Measurements from ENCODE around the gene STARD13. TPM values are rescaled to one million over a fixed set of nuclear protein-coding genes. Genes with fewer than 3 reads are reported as not detected.

Gene STARD13
- polyA plus RNA-seq, 1 donor (not counting 4 experiments of a cell fraction or from before 2014, with no cell fraction given) = 11.9 TPM

DNA sequence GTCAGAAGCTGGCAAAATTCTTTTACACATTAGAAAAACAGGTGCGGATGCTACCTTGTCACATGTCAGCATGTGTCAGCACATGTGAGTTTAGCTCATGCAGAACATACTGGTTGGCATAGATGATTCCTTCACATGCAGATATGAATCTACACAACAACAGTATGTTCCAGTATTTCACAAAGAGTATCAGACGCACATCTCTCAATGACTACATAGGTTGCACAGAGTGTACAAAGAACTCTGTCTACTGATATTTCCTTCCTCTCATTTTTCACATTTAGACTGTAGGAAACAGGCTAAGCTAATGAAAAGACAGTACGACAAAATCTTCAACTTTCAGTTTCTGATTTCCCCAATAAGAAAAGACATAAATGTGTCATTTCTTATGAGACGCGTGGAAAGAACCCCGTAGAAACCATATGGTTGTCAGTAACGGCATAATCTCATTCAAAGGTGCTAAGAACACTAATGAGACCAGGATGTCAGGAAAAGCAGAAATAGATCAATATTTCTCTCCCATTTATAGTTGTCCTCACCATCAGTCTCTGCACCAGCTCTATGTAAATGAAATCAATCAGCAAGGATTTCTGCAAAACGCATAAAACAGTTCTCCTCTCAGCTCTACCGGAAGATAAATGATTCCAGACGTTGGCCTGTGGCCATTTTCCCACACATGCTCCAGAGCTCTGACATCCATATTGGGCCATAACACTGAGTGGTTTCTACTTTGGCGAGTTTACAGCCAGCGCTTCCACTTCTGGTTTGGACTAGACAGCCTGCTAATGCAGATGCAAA, 81.2 kb downstream of the STARD13 start:
- dilution Hi-C loops (cut with MboI; ENCODE audit: extremely low pct_ligation_motif_present, low sequenced_read_pairs) = no loop called here
- H3K4me2 ChIP-seq (ENCODE audit: control insufficient read depth, extremely low read depth, insufficient read depth, low read depth, low read length) = no peak overlapping the region
- peaks cover 0 to 3% of the 10 kb centered on the region in 2 experiments for H3K36me3 ChIP-seq (ENCODE audit: control insufficient read depth in 2 of 2, extremely low read depth in 1 of 2, insufficient read depth in 2 of 2, low read length in 2 of 2)
- no peaks in the 10 kb centered on the region for H3K27me3 ChIP-seq (ENCODE audit: control insufficient read depth, extremely low read depth, insufficient read depth, low read length)
- no peak overlapping the region for H3K9ac ChIP-seq (ENCODE audit: control insufficient read depth, extremely low read depth, insufficient read depth, low read length)
- FAIRE-seq (no peak), DNase-seq (ENCODE audit: low read depth, low spot score) (no peak)
- H3K79me2 ChIP-seq (ENCODE audit: control insufficient read depth, insufficient read depth, low read length) = peaks cover 30% of the 10 kb centered on the region
- peaks cover 2% of the 10 kb centered on the region for H3K9me1 ChIP-seq (ENCODE audit: control insufficient read depth, extremely low read depth, insufficient read depth, low read length)
- H3K9me3 ChIP-seq (ENCODE audit: control insufficient read depth, low read depth, low read length) = no peaks in the 10 kb centered on the region
- no peak overlapping the region for H3K27ac ChIP-seq (ENCODE audit: control insufficient read depth, insufficient read depth, low read length)
- TF ChIP-seq, protein P1, sequence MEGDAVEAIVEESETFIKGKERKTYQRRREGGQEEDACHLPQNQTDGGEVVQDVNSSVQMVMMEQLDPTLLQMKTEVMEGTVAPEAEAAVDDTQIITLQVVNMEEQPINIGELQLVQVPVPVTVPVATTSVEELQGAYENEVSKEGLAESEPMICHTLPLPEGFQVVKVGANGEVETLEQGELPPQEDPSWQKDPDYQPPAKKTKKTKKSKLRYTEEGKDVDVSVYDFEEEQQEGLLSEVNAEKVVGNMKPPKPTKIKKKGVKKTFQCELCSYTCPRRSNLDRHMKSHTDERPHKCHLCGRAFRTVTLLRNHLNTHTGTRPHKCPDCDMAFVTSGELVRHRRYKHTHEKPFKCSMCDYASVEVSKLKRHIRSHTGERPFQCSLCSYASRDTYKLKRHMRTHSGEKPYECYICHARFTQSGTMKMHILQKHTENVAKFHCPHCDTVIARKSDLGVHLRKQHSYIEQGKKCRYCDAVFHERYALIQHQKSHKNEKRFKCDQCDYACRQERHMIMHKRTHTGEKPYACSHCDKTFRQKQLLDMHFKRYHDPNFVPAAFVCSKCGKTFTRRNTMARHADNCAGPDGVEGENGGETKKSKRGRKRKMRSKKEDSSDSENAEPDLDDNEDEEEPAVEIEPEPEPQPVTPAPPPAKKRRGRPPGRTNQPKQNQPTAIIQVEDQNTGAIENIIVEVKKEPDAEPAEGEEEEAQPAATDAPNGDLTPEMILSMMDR (optimal IDR thresholded peaks at IDR 0.05 in 1 of 3, IDR thresholded peaks at IDR 0.05 in 1 of 3, conservative IDR thresholded peaks at IDR 0.05 in 1 of 3; ENCODE audit: extremely low read depth in 1 of 3, insufficient read depth in 2 of 3, low read length in 3 of 3) = no peak
- TF ChIP-seq EZH2 (IDR thresholded peaks at IDR 0.05; ENCODE audit: low read length) = no peak
- peaks cover 29% of the 10 kb centered on the region for H3K4me1 ChIP-seq (ENCODE audit: control insufficient read depth, extremely low read depth, insufficient read depth, low read length)
- no peaks in the 10 kb centered on the region for H4K20me1 ChIP-seq (ENCODE audit: control insufficient read depth, extremely low read depth, insufficient read depth, low read length)
- H3K4me3 ChIP-seq (ENCODE audit: control insufficient read depth in 2 of 3, extremely low read depth in 1 of 3, insufficient read depth in 2 of 3, low read depth in 1 of 3, low read length in 3 of 3) = no peak overlapping the region
- no peak overlapping the region for H2AFZ ChIP-seq (ENCODE audit: control insufficient read depth, low read length)

DNA sequence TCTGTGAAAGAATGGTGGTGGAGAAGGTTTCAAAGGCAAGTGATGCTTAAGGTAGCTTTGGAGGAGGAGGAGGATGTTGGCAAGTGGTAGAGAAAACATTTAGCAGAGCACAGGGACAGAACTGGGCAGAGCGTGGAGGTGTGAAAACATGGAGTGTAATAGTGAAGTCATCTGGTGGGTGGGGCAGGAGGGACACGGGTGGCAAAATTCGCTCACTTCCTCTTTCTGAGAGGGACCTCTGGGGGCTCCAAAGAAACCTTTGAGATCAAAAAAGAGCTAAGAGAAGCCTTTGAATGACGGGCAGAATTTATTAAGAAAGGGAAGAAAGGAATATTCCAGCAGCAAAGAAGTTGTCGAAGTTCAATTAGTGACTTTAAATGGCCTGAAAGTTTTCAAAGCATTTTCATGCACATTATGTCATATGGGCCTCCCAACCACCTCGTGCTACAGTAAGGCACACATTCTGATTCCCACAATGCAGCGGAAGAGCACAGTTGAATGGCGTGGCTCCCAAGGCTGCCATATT, 82.8 kb downstream of the STARD13 start:
- Histone ChIP-seq H3K27me3 (ENCODE audit: control insufficient read depth, extremely low read depth, insufficient read depth, low read length) (no peaks in the 10 kb centered on the region), H3K4me2 (ENCODE audit: control insufficient read depth, extremely low read depth, insufficient read depth, low read depth, low read length) (no peak overlapping the region), H3K79me2 (ENCODE audit: control insufficient read depth, insufficient read depth, low read length) (peaks cover 30% of the 10 kb centered on the region), H3K9me3 (ENCODE audit: control insufficient read depth, low read depth, low read length) (no peaks in the 10 kb centered on the region), H3K27ac (ENCODE audit: control insufficient read depth, insufficient read depth, low read length) (no peak overlapping the region), H3K4me1 (ENCODE audit: control insufficient read depth, extremely low read depth, insufficient read depth, low read length) (peaks cover 19% of the 10 kb centered on the region), H3K4me3 (ENCODE audit: control insufficient read depth in 2 of 3, extremely low read depth in 1 of 3, insufficient read depth in 2 of 3, low read depth in 1 of 3, low read length in 3 of 3) (no peak overlapping the region), H3K9ac (ENCODE audit: control insufficient read depth, extremely low read depth, insufficient read depth, low read length) (no peak overlapping the region), H4K20me1 (ENCODE audit: control insufficient read depth, extremely low read depth, insufficient read depth, low read length) (no peaks in the 10 kb centered on the region), H3K36me3 (ENCODE audit: control insufficient read depth in 2 of 2, extremely low read depth in 1 of 2, insufficient read depth in 2 of 2, low read length in 2 of 2) (peaks cover 0 to 3% of the 10 kb centered on the region in 2 experiments), H3K9me1 (ENCODE audit: control insufficient read depth, extremely low read depth, insufficient read depth, low read length) (peaks cover 2% of the 10 kb centered on the region), H2AFZ (ENCODE audit: control insufficient read depth, low read length) (no peak overlapping the region)
- no peak for FAIRE-seq
- DNase-seq (ENCODE audit: low read depth, low spot score) = no peak
- TF ChIP-seq, protein P1 (optimal IDR thresholded peaks at IDR 0.05 in 1 of 3, IDR thresholded peaks at IDR 0.05 in 1 of 3, conservative IDR thresholded peaks at IDR 0.05 in 1 of 3; ENCODE audit: extremely low read depth in 1 of 3, insufficient read depth in 2 of 3, low read length in 3 of 3) = no peak
- no peak for TF ChIP-seq EZH2 (IDR thresholded peaks at IDR 0.05; ENCODE audit: low read length)
- dilution Hi-C loops (cut with MboI; ENCODE audit: extremely low pct_ligation_motif_present, low sequenced_read_pairs) = no loop called here
